B cell (primary cell): ENCODE results near the gene ZNF574. TPM values are rescaled to one million over a fixed set of nuclear protein-coding genes. Genes with fewer than 3 reads are reported as not detected.

ENCODE experiments used
- ATAC-seq: fragments of 200-7000 bp; cut with Tn5 transposase; one replicate; pipeline ENCODE4 v1.10.0; 2021; ENCODE audit warnings: low read depth, mild to moderate bottlenecking, moderate number of reproducible peaks, moderate library complexity
- CTCF ChIA-PET: fragments of 350-600 bp; sonication (Branson Sonifier 250); formaldehyde crosslinking; loops from one replicate; lab custom pipeline; 2021; ENCODE audit warnings: antibody characterized with exemption, inconsistent platforms; lab: Charles Lee
- POLR2A ChIA-PET: fragments of 350-600 bp; sonication (Branson Sonifier 250); formaldehyde crosslinking; loops from one replicate; lab custom pipeline; 2021; ENCODE audit warnings: antibody characterized with exemption; lab: Charles Lee
- DNase-seq: peaks from one replicate; pipeline ENCODE4 v3.0.0; 2013
- H2AFZ ChIP-seq: 2 replicates; pipeline ENCODE4 v1.6.1; 2012; ENCODE audit warnings: mild to moderate bottlenecking, low read depth, low read length; ENCODE audit not compliant: insufficient read depth, poor library complexity, severe bottlenecking
- H3K27ac ChIP-seq, 2 donors: 1 replicate in 1 of 2; 2 replicates in 1 of 2; pipeline ENCODE4 v1.5.1; 2012 to 2013; ENCODE audit warnings: low read length in 2 of 2, mild to moderate bottlenecking in 2 of 2, moderate library complexity in 1 of 2
- H3K27me3 ChIP-seq, 4 experiments: fragments of 200-600 bp in 1 of 4; sonication (generic) in 1 of 4; replicated peaks in 1 of 4; 1 replicate in 2 of 4; 2 replicates in 2 of 4; pipeline versions ENCODE4 v1.6.1 to v1.7.0; 2013 to 2016; ENCODE audit warnings: low read length in 3 of 4, mild to moderate bottlenecking in 2 of 4, mixed read lengths in 1 of 4, moderate library complexity in 1 of 4; ENCODE audit not compliant: insufficient read depth in 4 of 4, control insufficient read depth in 3 of 4; ENCODE audit errors: control extremely low read depth in 1 of 4
- H3K36me3 ChIP-seq, 2 experiments: replicated peaks in 1 of 2; 1 replicate in 1 of 2; 2 replicates in 1 of 2; pipeline versions ENCODE4 v1.6.1 to v1.7.1; 2013; ENCODE audit warnings: low read length in 1 of 2; ENCODE audit not compliant: insufficient read depth in 2 of 2, control insufficient read depth in 1 of 2; ENCODE audit errors: control extremely low read depth in 1 of 2, extremely low read depth in 1 of 2
- H3K4me1 ChIP-seq, 2 donors: fragments of 200-600 bp in 1 of 2; sonication (generic) in 1 of 2; 1 replicate in 1 of 2; 2 replicates in 1 of 2; pipeline versions ENCODE4 v1.5.1 to v1.6.1; 2013 to 2017; ENCODE audit warnings: low read length in 2 of 2; ENCODE audit not compliant: control insufficient read depth in 2 of 2, insufficient read depth in 2 of 2
- H3K4me2 ChIP-seq: replicated peaks from 2 replicates; pipeline ENCODE3; 2012; ENCODE audit warnings: mild to moderate bottlenecking, low read depth, low read length; ENCODE audit not compliant: poor library complexity, severe bottlenecking
- H3K4me3 ChIP-seq, 5 experiments: fragments of 200-600 bp in 1 of 5; sonication (generic) in 1 of 5; 1 replicate in 3 of 5; 2 replicates in 2 of 5; pipeline versions ENCODE4 v1.5.1 to v1.7.0; 2011 to 2016; ENCODE audit warnings: low read length in 4 of 5, mild to moderate bottlenecking in 4 of 5, low read depth in 2 of 5, control low read depth in 1 of 5, moderate library complexity in 1 of 5; ENCODE audit not compliant: insufficient read depth in 1 of 5; ENCODE audit errors: control extremely low read depth in 1 of 5, extremely low read depth in 1 of 5
- H3K79me2 ChIP-seq: fragments of 200-600 bp; sonication (generic); one replicate; pipeline ENCODE4 v1.6.0; 2016; ENCODE audit warnings: low read length; ENCODE audit not compliant: control insufficient read depth, insufficient read depth
- H3K9ac ChIP-seq: fragments of 200-600 bp; sonication (generic); 2 replicates; pipeline ENCODE4 v1.6.1; 2017; ENCODE audit warnings: mild to moderate bottlenecking, low read length, moderate library complexity
- H3K9me3 ChIP-seq, 3 donors: one replicate each; pipeline versions ENCODE4 v1.6.1 to v1.7.1; 2013; ENCODE audit warnings: low read length in 2 of 3; ENCODE audit not compliant: control insufficient read depth in 2 of 3, insufficient read depth in 1 of 3; ENCODE audit errors: control extremely low read depth in 1 of 3
- H4K20me1 ChIP-seq: 2 replicates; pipeline ENCODE4 v1.6.0; 2012; ENCODE audit warnings: mild to moderate bottlenecking, low read length; ENCODE audit not compliant: insufficient read depth, control insufficient read depth, poor library complexity, severe bottlenecking
- H3K27ac Mint-ChIP-seq: one replicate; pipeline ENCODE4 v1.8.0; 2021; ENCODE audit warnings: mixed read lengths
- H3K27me3 Mint-ChIP-seq: one replicate; pipeline ENCODE4 v1.8.0; 2021; ENCODE audit warnings: mixed read lengths
- H3K4me1 Mint-ChIP-seq: one replicate; pipeline ENCODE4 v1.8.0; 2021; ENCODE audit warnings: mixed read lengths
- H3K4me3 Mint-ChIP-seq: one replicate; pipeline ENCODE4 v1.8.0; 2021; ENCODE audit warnings: mixed read lengths
- H3K9me3 Mint-ChIP-seq: one replicate; pipeline ENCODE4 v1.8.0; 2022; ENCODE audit warnings: mixed read lengths; ENCODE audit not compliant: insufficient read depth
- CTCF ChIP-seq: fragments of 200-600 bp; IDR thresholded peaks from one replicate; pipeline ENCODE4 v1.8.0; 2022; ENCODE audit warnings: antibody characterized with exemption, mild to moderate bottlenecking
- EZH2 ChIP-seq: IDR thresholded peaks from 2 replicates; pipeline ENCODE4 v1.6.1; 2012; ENCODE audit warnings: borderline replicate concordance, low read depth, mild to moderate bottlenecking, moderate library complexity, low read length; ENCODE audit not compliant: insufficient read depth, poor library complexity, severe bottlenecking
- WGBS: methylation state at CpG from one replicate; pipeline ENCODE4 v1.1.5; 2013; ENCODE audit warnings: missing lambda C conversion rate; ENCODE audit not compliant: insufficient coverage; 5-methylcytosine and 5-hydroxymethylcytosine counted together
- intact Hi-C: fragments of 100-400 bp; cut with micrococcal nuclease; formaldehyde crosslinking; loops from one replicate; pipeline ENCODE4 v1.10.0; 2022
- polyA plus RNA-seq: library from polyadenylated mRNA; depleted of rRNA; stranded (reverse); fragments of >200 nt; gene quantifications from 2 replicates; pipeline ENCODE4 v1.2.3, GENCODE V29; 2012
- total RNA-seq, 2 donors: library from RNA; stranded (reverse); fragments of 120-200 nt in 1 of 2; gene quantifications; 1 replicate in 1 of 2; 2 replicates in 1 of 2; pipeline versions ENCODE4 v1.2.3 to v1.2.4, GENCODE V29; 2013 to 2022

ZNF574 gene
- total and polyA plus RNA-seq, 2 donors (not counting 1 experiment from before 2014, with no cell fraction given) = 27.4 to 29.1 TPM

GRCh38 chr19:42057846-42058245 lies 18.1 kb upstream of the ZNF574 start:
- ATAC-seq = no peak
- no peaks in the 10 kb centered on the region for H3K9me3 ChIP-seq
- CTCF ChIA-PET = no interaction called here
- no peaks in the 10 kb centered on the region for H3K4me1 Mint-ChIP-seq
- H3K4me1 ChIP-seq = no peaks in the 10 kb centered on the region
- H3K27ac Mint-ChIP-seq = no peak overlapping the region
- H3K9me3 Mint-ChIP-seq = no peaks in the 10 kb centered on the region
- no peaks in the 10 kb centered on the region for H3K27me3 ChIP-seq
- DNase-seq = no peak
- 68% methylated on average over 2 of the region's 7 CpGs for WGBS
- intact Hi-C loops = no loop called here
- no peak overlapping the region for H3K4me3 Mint-ChIP-seq
- H3K79me2 ChIP-seq = no peaks in the 10 kb centered on the region
- TF ChIP-seq EZH2 (no peak), CTCF (no peak)
- no peaks in the 10 kb centered on the region for H3K36me3 ChIP-seq
- H3K27ac ChIP-seq = no peak overlapping the region
- no peak overlapping the region for H3K4me2 ChIP-seq
- H3K9ac ChIP-seq = no peak overlapping the region
- H3K4me3 ChIP-seq = no peak overlapping the region
- peaks cover 4% of the 10 kb centered on the region for H3K27me3 Mint-ChIP-seq
- no peak overlapping the region for H2AFZ ChIP-seq
- POLR2A ChIA-PET = no interaction called here
- no peaks in the 10 kb centered on the region for H4K20me1 ChIP-seq

- Mint-ChIP-seq H3K4me3 (no peak overlapping the region), H3K27ac (no peak overlapping the region), H3K27me3 (peaks cover 9% of the 10 kb centered on the region), H3K9me3 (no peaks in the 10 kb centered on the region), H3K4me1 (no peaks in the 10 kb centered on the region)
- Histone ChIP-seq H3K27ac (no peak overlapping the region), H3K4me1 (no peaks in the 10 kb centered on the region), H3K27me3 (no peaks in the 10 kb centered on the region), H4K20me1 (no peaks in the 10 kb centered on the region), H3K9ac (no peak overlapping the region), H3K36me3 (no peaks in the 10 kb centered on the region), H2AFZ (no peak overlapping the region), H3K9me3 (no peaks in the 10 kb centered on the region), H3K4me2 (no peak overlapping the region), H3K79me2 (no peaks in the 10 kb centered on the region), H3K4me3 (no peak overlapping the region)
- ChIA-PET CTCF (interaction anchor here (1.2 kb wide), 1 partner anchor 24 kb away, joined by 3 read pairs; no protein-coding TSS in a partner anchor), POLR2A (no interaction called here)
- DNase-seq (no peak), ATAC-seq (no peak)
- 96% methylated on average over 9 of the region's 13 CpGs for WGBS
- intact Hi-C loops = no loop called here
- no peak for TF ChIP-seq CTCF
- no peak for TF ChIP-seq EZH2
Measured at GRCh38 chr19:42059196-42059595, 16.8 kb upstream of the ZNF574 start.
